ENCODE data around the gene DCBLD2. TPM values are rescaled to one million over a fixed set of nuclear protein-coding genes. Genes with fewer than 3 reads are reported as not detected.

Gene DCBLD2
- total RNA-seq, 2 experiments from 2014 or later, result 11.9 to 12.0 TPM

DNA sequence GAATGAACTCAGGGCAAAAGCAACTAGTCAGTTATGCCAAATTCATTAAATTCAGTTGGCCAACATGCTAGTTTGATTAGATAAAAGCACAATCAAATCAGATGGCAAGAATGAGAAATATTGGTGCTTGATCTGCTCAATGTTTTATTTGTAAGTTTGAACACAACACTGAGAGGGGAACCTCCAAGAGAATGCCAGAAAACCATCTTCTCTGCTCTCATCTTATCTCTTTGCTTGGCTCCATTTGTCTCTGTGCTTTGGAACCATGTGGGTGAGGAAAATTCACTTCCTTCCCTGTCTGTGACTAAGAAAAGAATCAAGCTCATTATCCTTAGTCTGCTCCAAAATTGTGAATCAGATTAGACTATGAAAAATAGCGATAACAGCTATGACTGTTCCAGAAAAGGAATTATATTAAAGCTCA, 43.6 kb upstream of the DCBLD2 start:
- H3K36me3 ChIP-seq (ENCODE audit: insufficient read depth, low read length), result no peaks in the 10 kb centered on the region
- TF ChIP-seq CTCF (conservative IDR thresholded peaks at IDR 0.05; ENCODE audit: low read length) (no peak), EZH2phosphoT487 (IDR thresholded peaks at IDR 0.05; ENCODE audit: borderline replicate concordance, low read depth, low read length) (no peak)
- CTCF ChIA-PET (ENCODE audit: unreplicated experiment), result no interaction called here
- no peak overlapping the region for H3K27ac ChIP-seq (ENCODE audit: low read depth, low read length, poor library complexity, severe bottlenecking)
- BruUV-seq (replicated peaks), result no TSS peak
- no peak overlapping the region for H3K4me2 ChIP-seq (ENCODE audit: low read length)
- H3K4me3 ChIP-seq (ENCODE audit: low read depth, low read length, poor library complexity, severe bottlenecking), result no peak overlapping the region
- H3K4me1 ChIP-seq (ENCODE audit: insufficient read depth, low read length, poor library complexity, severe bottlenecking), result no peaks in the 10 kb centered on the region
- H2AFZ ChIP-seq (ENCODE audit: low read length), result no peak overlapping the region
- no peaks in the 10 kb centered on the region for H3K9me3 ChIP-seq (ENCODE audit: low read length)
- POLR2A ChIA-PET, result interaction anchor here (1.5 kb wide), 2 partner anchors 16 to 43 kb away, joined by 3 to 5 read pairs; partner anchors contain the start of gene DCBLD2
- H3K79me2 ChIP-seq (ENCODE audit: insufficient read depth, low read depth, low read length), result no peaks in the 10 kb centered on the region
- H3K9me2 ChIP-seq (ENCODE audit: insufficient read depth, low read length), result no peaks in the 10 kb centered on the region
- H4K20me1 ChIP-seq (ENCODE audit: insufficient read depth, low read length), result no peaks in the 10 kb centered on the region
- no peak for DNase-seq (ENCODE audit: low spot score)
- intact Hi-C loops (cut with micrococcal nuclease; ENCODE audit: unreplicated experiment), result no loop called here

DNA sequence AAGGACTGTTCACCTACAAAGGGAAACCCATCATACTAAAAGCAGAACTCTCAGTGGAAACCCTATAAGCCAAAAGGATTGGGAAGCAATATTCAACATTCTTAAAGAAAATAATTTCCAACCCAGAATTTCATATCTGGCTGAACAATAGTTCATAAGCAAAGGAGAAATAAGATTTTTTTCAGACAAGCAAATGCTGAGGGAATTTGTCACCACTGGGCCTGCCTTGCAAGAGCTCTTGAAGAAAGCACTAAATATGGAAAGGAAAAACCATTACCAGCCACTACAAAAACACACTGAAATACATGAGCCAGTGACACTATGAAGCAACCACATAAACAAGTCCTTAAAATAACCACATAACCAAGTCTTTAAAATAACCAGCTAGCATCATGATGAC, 28.9 kb upstream of the DCBLD2 start:
- intact Hi-C loops (cut with micrococcal nuclease; ENCODE audit: unreplicated experiment), result no loop called here
- TF ChIP-seq EZH2phosphoT487 (IDR thresholded peaks at IDR 0.05; ENCODE audit: borderline replicate concordance, low read depth, low read length) (no peak), CTCF (conservative IDR thresholded peaks at IDR 0.05; ENCODE audit: low read length) (no peak)

DNA sequence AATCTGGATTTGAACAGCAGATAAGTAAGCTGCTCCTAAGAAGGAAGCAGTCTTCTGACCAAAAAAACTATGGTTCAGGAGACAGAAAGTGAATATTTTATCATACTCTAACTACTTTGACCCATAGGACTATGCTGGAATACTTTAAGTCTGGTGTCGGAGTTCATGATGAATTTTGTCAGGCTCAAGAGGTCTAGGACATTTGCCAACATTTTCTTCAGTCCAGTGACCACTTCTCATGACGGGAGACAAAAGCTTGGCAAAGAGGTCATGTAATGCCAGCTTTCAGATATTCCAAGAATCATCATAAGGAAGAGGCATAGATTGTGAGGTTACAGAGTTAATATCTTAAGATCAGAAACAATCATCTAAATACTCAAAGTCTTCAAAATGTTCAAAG, 20.5 kb upstream of the DCBLD2 start:
- Histone ChIP-seq H3K4me3 (ENCODE audit: low read depth, low read length, poor library complexity, severe bottlenecking) (no peak overlapping the region), H3K36me3 (ENCODE audit: insufficient read depth, low read length) (no peaks in the 10 kb centered on the region), H3K79me2 (ENCODE audit: insufficient read depth, low read depth, low read length) (no peaks in the 10 kb centered on the region), H3K27ac (ENCODE audit: low read depth, low read length, poor library complexity, severe bottlenecking) (no peak overlapping the region), H3K4me2 (ENCODE audit: low read length) (no peak overlapping the region), H3K9me3 (ENCODE audit: low read length) (no peaks in the 10 kb centered on the region), H3K9me2 (ENCODE audit: insufficient read depth, low read length) (no peaks in the 10 kb centered on the region), H3K4me1 (ENCODE audit: insufficient read depth, low read length, poor library complexity, severe bottlenecking) (no peaks in the 10 kb centered on the region), H2AFZ (ENCODE audit: low read length) (no peak overlapping the region), H4K20me1 (ENCODE audit: insufficient read depth, low read length) (no peaks in the 10 kb centered on the region)
- no peak for DNase-seq (ENCODE audit: low spot score)
- POLR2A ChIA-PET, result interaction anchor here (1.2 kb wide), 1 partner anchor 20 kb away, joined by 3 read pairs; the partner anchor contains the start of gene DCBLD2
- TF ChIP-seq CTCF (conservative IDR thresholded peaks at IDR 0.05; ENCODE audit: low read length) (no peak), EZH2phosphoT487 (IDR thresholded peaks at IDR 0.05; ENCODE audit: borderline replicate concordance, low read depth, low read length) (no peak)
- CTCF ChIA-PET (ENCODE audit: unreplicated experiment), result no interaction called here
- intact Hi-C loops (cut with micrococcal nuclease; ENCODE audit: unreplicated experiment), result no loop called here
- no TSS peak for BruUV-seq (replicated peaks)

More for the DNA sequence above, 28.9 kb upstream of the DCBLD2 start:
- Histone ChIP-seq H3K9me2 (ENCODE audit: insufficient read depth, low read length) (no peaks in the 10 kb centered on the region), H2AFZ (ENCODE audit: low read length) (no peak overlapping the region), H3K4me2 (ENCODE audit: low read length) (no peak overlapping the region), H3K36me3 (ENCODE audit: insufficient read depth, low read length) (no peaks in the 10 kb centered on the region), H3K4me3 (ENCODE audit: low read depth, low read length, poor library complexity, severe bottlenecking) (no peak overlapping the region), H3K9me3 (ENCODE audit: low read length) (no peaks in the 10 kb centered on the region), H3K4me1 (ENCODE audit: insufficient read depth, low read length, poor library complexity, severe bottlenecking) (no peaks in the 10 kb centered on the region), H3K79me2 (ENCODE audit: insufficient read depth, low read depth, low read length) (no peaks in the 10 kb centered on the region), H3K27ac (ENCODE audit: low read depth, low read length, poor library complexity, severe bottlenecking) (no peak overlapping the region), H4K20me1 (ENCODE audit: insufficient read depth, low read length) (no peaks in the 10 kb centered on the region)
- POLR2A ChIA-PET, result interaction anchor here (1.0 kb wide), 1 partner anchor 28 kb away, joined by 3 read pairs; no protein-coding TSS in a partner anchor
- DNase-seq (ENCODE audit: low spot score), result no peak
- no TSS peak for BruUV-seq (replicated peaks)
- CTCF ChIA-PET (ENCODE audit: unreplicated experiment), result no interaction called here

Data from OCI-LY7 (cell line).